Hair follicle dermal papilla cell (primary cell): ENCODE data around the gene TRAPPC10. TPM values are rescaled to one million over a fixed set of nuclear protein-coding genes. Genes with fewer than 3 reads are reported as not detected.

ENCODE experiments used
- small RNA-seq: library from RNA; depleted of rRNA; stranded (forward); fragments of <200 nt; gene quantifications from one replicate; pipeline ENCODE3, GENCODE V24; 2012
- total RNA-seq: library from RNA; depleted of rRNA; stranded (reverse); fragments of >200 nt; gene quantifications from 2 replicates; pipeline ENCODE4 v1.2.3, GENCODE V29; 2012

TRAPPC10 gene, protein sequence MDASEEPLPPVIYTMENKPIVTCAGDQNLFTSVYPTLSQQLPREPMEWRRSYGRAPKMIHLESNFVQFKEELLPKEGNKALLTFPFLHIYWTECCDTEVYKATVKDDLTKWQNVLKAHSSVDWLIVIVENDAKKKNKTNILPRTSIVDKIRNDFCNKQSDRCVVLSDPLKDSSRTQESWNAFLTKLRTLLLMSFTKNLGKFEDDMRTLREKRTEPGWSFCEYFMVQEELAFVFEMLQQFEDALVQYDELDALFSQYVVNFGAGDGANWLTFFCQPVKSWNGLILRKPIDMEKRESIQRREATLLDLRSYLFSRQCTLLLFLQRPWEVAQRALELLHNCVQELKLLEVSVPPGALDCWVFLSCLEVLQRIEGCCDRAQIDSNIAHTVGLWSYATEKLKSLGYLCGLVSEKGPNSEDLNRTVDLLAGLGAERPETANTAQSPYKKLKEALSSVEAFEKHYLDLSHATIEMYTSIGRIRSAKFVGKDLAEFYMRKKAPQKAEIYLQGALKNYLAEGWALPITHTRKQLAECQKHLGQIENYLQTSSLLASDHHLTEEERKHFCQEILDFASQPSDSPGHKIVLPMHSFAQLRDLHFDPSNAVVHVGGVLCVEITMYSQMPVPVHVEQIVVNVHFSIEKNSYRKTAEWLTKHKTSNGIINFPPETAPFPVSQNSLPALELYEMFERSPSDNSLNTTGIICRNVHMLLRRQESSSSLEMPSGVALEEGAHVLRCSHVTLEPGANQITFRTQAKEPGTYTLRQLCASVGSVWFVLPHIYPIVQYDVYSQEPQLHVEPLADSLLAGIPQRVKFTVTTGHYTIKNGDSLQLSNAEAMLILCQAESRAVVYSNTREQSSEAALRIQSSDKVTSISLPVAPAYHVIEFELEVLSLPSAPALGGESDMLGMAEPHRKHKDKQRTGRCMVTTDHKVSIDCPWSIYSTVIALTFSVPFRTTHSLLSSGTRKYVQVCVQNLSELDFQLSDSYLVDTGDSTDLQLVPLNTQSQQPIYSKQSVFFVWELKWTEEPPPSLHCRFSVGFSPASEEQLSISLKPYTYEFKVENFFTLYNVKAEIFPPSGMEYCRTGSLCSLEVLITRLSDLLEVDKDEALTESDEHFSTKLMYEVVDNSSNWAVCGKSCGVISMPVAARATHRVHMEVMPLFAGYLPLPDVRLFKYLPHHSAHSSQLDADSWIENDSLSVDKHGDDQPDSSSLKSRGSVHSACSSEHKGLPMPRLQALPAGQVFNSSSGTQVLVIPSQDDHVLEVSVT
- total RNA-seq = 31.9 and 35.7 TPM in 2 replicates

GRCh38 chr21:44011579-44012473 is at the start of gene TRAPPC10:
Gene TRAPPC10, plus strand, starts transcription at chr21:44012309. Its CDS starts 185 bp downstream, at chr21:44012494.

GRCh38 chr21:44107026-44107501 is 95.0 kb downstream of the TRAPPC10 start, which contains the start of gene PWP2:
Gene PWP2, plus strand, starts transcription at chr21:44107399. Its CDS starts 18 bp downstream, at chr21:44107417.

Small RNAs within 50 kb of the gene (small RNA-seq; reads per million reads assigned to genes)
- gene RNU6-1150P = not detected

Other genes starting within 250 kb of the TRAPPC10 start
- gene CSTB, start 236.0 kb upstream of the TRAPPC10 start, total RNA-seq = 11.4 and 13.8 TPM in 2 replicates
- gene RRP1, start 222.7 kb upstream of the TRAPPC10 start, total RNA-seq = 18.5 and 21.4 TPM in 2 replicates
- 43.6 and 44.9 TPM in 2 replicates for gene AGPAT3, start 147.1 kb upstream of the TRAPPC10 start, total RNA-seq
- gene PWP2, start 95.1 kb downstream of the TRAPPC10 start, total RNA-seq = 5.0 and 6.4 TPM in 2 replicates
- 6.9 and 8.9 TPM in 2 replicates for gene GATD3, start 121.4 kb downstream of the TRAPPC10 start, total RNA-seq
- gene ICOSLG, start 228.6 kb downstream of the TRAPPC10 start, total RNA-seq = under 0.01 TPM in 1 of 2 replicates, not detected in the other
- gene DNMT3L, start 249.6 kb downstream of the TRAPPC10 start, total RNA-seq = not detected in 2 replicates